Measurements from ENCODE around the gene ACSL3.

Gene ACSL3

GRCh38 chr2:222877556-222878300, 16.9 kb downstream of the ACSL3 start:
- no peak for DNase-seq (ENCODE audit: low spot score)
- TF ChIP-seq, protein P1, sequence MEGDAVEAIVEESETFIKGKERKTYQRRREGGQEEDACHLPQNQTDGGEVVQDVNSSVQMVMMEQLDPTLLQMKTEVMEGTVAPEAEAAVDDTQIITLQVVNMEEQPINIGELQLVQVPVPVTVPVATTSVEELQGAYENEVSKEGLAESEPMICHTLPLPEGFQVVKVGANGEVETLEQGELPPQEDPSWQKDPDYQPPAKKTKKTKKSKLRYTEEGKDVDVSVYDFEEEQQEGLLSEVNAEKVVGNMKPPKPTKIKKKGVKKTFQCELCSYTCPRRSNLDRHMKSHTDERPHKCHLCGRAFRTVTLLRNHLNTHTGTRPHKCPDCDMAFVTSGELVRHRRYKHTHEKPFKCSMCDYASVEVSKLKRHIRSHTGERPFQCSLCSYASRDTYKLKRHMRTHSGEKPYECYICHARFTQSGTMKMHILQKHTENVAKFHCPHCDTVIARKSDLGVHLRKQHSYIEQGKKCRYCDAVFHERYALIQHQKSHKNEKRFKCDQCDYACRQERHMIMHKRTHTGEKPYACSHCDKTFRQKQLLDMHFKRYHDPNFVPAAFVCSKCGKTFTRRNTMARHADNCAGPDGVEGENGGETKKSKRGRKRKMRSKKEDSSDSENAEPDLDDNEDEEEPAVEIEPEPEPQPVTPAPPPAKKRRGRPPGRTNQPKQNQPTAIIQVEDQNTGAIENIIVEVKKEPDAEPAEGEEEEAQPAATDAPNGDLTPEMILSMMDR (IDR thresholded peaks at IDR 0.05; ENCODE audit: extremely low read depth, missing control alignments) = no peak

DNA sequence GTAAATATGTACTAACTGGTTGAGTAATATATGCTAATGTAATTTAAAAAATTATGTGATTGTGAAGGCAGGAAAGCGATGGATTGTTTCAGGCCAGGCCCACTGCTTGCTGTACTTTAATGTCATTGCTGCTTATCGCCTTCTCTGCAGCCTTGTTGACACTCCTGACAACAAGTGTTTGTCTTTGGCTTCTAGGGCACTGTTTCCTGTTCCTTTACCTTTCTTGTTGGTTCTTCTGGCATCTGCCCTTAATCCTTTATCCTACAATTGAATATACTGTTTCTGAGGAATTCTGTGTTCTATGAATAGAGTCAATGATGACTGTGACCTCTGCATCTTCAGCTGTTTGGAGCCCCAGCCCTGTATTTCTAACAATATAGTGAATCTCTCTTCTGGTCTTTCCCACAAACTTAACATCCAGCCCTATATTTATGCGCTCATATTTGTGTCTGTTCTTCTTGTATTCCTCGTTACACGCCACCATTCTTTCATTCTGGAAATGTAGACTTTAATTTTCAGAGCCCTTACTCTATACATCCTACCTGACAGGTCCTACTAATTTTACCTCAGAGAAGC, 17.6 kb downstream of the ACSL3 start:
- TF ChIP-seq, protein P1 (IDR thresholded peaks at IDR 0.05; ENCODE audit: extremely low read depth, missing control alignments) = no peak
- DNase-seq (ENCODE audit: low spot score) = no peak

DNA sequence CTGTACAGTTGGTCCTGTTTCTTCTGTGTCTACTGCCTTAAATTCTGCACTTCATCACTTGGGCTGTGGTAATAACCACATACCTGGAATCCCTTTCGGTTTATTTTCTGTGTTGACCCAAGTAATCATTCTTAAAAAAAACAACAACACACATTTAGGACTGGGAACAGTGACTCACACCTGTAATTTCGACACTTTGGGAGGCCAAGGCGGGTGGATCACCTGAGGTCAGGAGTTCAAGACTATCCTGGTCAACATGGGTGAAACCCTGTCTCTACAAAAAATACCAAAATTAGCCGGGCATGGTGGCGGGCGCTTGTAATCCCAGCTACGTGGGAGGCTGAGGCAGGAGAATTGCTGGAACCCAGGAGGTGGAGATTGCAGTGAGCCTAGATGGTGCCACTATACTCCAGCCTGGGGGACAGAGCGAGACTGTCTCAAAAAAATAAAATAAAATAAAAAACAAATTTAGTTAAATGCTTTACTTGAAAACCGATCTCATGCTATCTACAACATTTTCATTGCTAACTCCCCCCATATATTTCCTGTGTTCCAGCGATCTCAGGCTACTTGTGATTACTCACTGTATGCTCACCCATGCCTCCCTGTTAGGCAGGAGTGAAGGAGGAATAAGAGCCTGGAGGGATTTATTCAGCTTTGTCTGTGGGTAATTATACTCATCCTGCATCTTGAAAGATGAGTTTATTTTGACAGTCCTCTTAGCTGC, 18.2 kb downstream of the ACSL3 start:
- TF ChIP-seq, protein P1 (IDR thresholded peaks at IDR 0.05; ENCODE audit: extremely low read depth, missing control alignments) = no peak
- DNase-seq (ENCODE audit: low spot score) = no peak

- TF ChIP-seq, protein P1 (IDR thresholded peaks at IDR 0.05; ENCODE audit: extremely low read depth, missing control alignments) = no peak
- DNase-seq (ENCODE audit: low spot score) = no peak
Observed at GRCh38 chr2:222879604-222879933, 18.7 kb downstream of the ACSL3 start.

GRCh38 chr2:222882484-222882928, 21.7 kb downstream of the ACSL3 start:
- TF ChIP-seq, protein P1 (IDR thresholded peaks at IDR 0.05; ENCODE audit: extremely low read depth, missing control alignments) = no peak
- no peak for DNase-seq (ENCODE audit: low spot score)

- no peak for DNase-seq (ENCODE audit: low spot score)
Observed at GRCh38 chr2:222883420-222883819, 22.6 kb downstream of the ACSL3 start.

More at GRCh38 chr2:222883420-222883819, 22.6 kb downstream of the ACSL3 start:
- TF ChIP-seq, protein P1 (IDR thresholded peaks at IDR 0.05; ENCODE audit: extremely low read depth, missing control alignments) = no peak
